Mucosa of gallbladder (tissue), 1 donor: ENCODE measurements around the gene GNG12. TPM values are rescaled to one million over a fixed set of nuclear protein-coding genes. Genes with fewer than 3 reads are reported as not detected.

ENCODE experiments used
- DNase-seq: peaks from one replicate; pipeline ENCODE4 v3.0.0-alpha.2; 2020; ENCODE audit warnings: low spot score
- total RNA-seq: library from RNA; stranded (reverse); gene quantifications from one replicate; pipeline ENCODE4 v1.2.1, GENCODE V29; 2021
- donor health status: DM: no; HTN: no; CAD: no.

Gene GNG12
- total RNA-seq = 89.9 TPM

DNA sequence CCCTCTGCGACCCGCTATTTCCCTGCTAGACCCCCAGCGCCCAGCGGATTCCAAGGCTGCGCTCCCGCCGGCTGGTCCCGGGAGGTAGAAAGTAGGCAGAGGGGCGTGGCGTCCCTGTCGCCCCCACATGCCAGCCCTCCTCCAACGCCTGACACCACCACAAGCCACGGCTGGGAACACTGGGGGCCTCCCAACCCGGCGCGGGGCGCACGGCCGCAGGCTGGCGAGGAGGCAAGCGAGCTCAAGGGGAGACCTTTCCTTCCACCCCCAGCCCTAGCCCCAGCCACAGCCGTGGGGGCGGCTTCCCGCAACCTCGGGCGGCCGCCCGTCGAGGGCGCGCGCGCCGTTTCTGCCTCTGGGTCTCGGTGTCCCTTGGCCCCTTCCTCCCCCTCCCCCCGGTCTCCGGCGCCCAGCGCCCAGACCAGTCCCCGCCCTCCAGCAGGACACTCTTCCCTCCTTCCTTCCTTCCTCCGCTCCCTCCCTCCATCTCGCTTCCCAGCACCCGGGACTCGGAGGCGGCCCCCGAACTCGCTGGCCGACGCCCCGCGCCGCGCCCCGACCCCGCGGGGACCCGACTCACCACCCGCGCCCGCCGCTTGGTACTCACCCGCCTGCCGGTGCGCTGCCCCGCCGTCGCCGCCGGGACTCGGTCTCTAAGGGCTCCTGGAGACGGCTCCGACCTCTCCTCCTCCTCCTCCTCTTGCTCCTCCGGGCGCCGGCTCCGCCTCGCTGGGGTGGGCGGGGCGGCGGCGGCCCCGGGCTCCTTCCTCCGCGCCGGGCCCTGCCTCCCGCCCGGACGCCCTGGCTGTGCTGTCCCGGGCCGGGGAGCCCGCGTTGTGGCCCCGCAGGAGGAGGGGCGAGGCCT, at the start of gene GNG12:
TSS of gene GNG12 (minus strand) at position 731 of the 865 bp plus-strand sequence. CDS start 125,781 bp downstream, outside the sequence.
- peak; percentile 69 for DNase-seq

DNA sequence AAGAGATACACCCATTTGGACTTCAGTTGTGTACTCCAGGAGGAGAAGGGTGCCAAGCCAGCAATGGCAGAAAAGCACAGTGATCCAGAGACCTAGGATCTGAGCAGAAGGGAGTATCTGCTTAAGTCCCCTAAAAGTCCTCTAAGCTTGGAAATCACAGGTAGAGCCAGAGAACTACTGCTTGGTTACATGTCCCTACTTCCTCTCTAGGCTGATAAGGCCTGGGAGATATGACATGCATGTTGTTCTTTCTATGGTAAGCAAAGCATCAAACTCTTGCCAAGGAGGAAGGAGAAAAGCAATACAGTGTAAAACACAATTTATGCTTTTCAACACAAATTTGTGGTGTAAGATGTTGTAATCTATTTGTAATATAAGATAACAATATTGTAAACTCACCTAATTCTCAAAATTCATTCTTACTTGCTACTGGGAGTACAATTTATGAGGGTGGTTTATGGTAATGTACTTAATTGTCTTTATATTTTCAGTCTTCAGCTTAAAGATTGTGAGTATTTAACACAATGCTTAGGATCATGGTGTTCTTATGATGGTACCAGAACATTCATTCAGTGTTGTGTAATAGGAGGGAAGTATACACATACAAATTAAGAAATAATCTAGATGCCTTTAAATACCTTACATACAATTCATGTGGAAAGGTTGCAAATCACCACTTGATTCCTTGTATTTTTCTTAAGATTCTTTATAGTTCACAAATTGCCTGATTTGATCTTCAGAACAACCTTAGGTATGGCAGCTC, 49.1 kb upstream of the GNG12 start:
- no peak for DNase-seq

DNA sequence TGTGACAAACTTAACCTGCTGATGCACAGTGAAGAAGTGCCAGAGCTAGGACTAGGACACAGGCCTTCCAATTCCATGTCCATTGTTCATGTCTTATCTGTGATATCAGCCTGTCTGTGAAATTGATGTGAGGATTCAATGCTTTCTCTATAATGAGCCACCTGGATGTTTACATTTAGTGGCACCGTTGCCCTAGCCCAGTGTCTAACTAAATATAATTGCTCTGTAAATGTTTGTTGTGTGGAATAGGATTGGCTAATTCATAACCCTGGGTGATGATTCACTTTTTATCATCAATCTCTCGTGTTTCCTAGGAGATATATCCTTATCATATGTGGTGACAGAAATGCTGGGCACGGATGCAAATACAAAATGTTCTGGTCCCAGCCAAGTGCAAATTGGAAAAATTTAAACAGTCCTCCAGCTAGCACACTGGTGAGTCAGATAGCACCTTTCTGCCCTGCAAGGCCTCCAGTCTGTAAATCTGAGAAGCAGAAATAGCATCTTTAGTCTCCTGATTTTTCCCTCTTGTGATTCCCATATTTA, 46.9 kb upstream of the GNG12 start:
- peak; percentile 13 for DNase-seq

DNA sequence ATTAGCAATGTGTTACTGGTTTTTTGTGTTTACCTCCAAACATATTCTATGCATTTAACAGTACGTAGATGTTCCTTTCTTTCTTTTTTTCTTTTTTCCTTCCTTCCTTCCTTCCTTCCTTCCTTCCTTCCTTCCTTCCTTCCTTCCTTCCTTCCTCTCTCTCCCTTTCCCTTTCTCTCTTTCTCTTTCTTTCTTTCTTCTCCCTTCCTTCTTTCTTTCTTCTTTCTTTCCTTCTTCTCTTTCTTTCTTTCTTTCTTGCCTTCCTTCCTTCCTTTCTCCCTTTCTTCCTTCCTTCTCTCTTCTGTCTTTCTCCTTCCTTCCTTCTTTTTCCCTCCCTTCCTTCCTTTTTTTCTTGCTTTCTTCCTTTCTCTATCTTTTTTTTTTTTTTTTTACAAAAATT, 46.2 kb upstream of the GNG12 start:
- DNase-seq = no peak

DNA sequence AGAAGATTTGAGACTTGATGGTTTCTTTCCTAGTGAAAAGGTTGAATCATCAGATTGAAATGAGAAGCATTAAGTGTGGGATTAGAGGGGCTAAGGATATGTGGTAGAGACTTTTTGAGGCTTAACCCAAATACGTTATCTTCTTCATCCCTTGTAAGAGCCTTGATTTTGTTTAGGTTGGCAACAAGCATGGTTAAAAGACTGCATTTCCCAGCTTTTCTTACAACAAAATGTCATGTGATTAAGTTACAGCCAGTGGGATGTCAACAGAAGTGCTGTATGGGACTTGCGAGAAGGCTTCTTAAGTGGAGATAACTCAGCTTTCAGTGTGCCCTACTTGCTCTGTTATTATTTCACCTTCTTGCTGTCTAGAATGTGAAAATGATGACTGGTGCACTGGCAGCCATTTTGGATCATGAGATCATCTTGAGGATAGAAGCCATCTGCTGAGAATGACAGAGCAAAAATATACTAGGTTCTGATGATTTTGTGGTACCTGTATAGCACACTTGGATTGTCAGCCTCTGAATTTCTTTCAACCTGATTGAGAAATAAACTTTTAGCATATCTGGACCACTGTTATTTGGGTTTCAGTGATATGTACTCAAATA, 41.3 kb upstream of the GNG12 start:
- no peak for DNase-seq

DNA sequence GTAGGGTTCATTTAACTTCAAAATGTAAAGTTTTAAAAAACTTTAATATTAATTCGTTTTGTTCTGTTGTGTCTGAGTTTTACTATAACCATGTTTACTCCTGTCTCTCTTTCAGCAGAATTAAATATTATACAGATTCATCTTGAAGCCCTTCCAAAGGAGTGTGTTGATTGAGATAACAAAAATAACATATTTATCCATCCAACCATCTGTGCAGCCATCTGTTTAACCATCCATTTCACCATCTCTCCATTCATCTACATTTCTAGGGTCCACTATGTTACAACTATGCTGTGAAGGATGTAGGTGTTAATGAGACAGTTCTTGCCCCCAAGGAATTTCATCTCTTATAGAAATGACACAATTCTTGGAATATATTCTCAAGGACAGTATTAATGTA, 36.0 kb upstream of the GNG12 start:
- DNase-seq = no peak

DNA sequence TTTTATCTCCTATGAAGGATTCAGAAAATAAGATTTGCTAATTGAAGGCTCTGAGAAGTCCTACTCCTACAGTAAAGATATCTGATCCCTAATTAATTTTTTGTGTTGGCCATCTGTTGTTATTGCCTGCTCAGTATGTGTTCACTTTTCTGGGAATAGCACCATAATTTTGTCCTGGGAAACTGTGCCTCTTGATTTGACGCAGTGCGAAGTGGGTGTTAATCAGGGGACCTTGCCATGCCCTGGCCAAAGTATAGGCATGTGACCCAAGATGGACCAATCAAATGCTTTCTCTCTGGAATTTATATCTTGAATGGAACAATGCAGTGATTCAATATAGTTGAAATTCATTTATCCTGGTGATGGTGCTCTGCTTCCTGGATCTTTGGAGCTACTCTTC, 30.4 kb upstream of the GNG12 start:
- DNase-seq = no peak

DNA sequence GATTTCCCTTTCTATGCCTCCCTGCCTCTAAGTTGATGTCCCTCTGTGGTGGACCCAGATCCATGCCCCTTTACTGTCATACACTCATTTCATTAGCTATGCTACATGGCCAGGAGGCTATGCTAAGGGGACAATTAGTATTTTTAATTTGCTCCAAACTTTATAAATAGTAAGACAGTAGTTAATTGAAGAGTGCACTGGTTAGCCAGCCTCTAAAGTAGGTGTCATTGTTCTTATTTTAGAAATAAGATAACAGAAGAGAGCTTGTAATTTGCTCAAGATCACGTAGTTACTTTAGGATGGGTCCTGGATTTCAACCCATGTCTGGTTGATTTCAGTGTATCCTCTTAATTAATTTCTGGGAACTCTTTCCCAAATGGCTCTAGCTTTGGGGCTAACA, 29.4 kb upstream of the GNG12 start:
- DNase-seq = no peak

DNA sequence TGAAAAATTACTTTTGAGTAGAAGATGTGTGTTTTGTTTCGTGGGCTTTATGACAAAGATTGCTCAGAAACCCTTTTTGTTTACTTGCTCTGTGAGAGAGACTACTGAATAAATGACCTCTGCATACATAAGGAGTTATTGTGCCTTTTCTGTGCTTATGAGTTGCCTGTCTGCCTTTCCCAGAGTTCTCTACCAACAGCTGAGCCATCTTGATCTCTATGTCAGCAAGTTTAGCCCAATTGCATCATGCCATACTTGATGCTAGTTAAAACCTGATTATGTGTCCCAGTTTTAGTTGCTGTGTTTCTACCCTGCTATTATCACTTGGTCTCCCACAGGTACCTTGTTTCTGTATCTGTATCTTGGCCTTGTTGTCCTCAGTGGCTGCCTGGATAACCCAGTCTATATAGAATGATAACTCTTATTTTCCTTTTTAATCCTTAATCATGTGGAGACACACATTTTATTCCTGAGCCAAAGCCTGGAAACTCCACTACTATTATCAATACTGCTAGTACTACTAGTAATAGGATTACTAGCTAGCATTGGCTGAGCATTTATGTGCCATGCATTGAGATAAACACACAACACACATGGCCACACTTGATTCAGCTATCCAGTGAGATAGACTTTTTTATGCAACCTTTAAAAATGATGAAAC, 28.7 kb upstream of the GNG12 start:
- no peak for DNase-seq

DNA sequence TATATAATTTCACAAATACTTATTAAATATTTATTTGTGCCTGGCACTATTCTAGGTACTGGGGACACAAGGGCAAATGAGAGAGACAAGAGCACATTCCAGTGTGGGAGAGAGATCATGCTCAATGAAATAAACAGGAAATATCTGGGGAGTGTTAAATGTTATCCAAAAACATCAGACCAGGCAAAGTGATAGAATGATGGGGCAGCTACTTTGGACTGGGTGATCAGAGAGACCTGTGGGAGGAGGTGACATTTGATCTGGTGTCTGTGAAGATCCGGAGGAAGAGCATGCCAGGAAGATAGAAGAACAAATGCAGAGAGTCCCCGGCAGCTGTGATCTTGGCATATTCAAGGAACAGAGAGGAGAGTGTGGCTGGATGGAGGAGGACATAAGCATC, 27.5 kb upstream of the GNG12 start:
- DNase-seq = no peak

DNA sequence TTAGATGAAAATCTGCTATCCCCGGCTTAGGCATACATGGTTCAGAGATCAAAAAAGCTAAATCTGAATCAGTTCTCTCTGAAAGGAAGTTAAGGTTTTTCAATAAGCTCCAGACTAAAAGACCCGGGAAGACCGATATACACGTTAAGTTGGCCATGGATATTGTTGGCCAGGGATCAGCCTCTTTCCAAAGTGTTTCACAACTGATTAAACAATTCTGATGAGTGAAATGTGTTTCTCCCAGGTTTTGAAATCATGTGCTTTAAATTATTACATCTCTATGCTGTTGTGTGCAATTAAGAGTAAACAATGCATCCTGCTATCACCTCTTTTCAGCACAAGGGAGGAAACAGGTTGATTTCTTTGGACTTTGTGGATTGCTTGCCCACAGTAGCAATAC, 23.7 kb upstream of the GNG12 start:
- DNase-seq = no peak

DNA sequence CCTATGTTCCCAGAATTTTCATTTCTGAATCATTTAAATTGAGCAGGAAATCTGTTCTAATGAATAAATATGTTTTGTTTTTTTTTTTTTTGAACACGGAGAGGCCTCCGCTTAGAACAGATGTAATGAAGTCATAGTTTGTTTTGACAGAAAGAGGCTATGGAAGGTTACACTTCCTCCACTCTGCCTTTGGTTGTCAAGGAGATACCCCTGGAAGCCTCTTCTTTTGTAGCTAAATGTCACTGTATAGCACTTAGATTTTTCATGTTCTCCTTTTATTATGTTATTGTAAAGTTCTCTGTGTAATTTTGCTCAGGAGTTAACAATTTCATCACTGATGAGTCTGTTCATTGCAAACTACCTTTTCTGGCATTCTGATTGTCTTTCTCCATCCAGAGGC, 22.7 kb upstream of the GNG12 start:
- no peak for DNase-seq

DNA sequence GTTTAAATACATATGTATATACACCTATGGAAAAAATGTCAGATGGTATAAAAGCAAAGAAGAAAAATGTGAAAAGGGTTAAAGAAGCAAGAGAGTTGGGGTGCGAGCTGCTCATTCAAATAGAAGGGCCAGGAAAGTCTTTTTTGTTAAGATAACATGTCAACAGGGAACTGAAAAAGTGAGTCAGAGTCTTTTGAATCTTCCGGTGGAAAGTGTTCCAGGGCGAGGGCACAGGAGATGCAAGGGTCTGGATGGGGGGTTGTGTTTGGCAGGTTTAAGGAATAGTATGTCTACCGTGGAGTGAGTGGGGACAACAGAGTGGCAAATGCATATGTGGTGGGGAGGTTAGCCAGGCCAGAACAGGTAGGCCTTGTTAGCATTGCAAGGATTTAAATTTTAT, 22.2 kb upstream of the GNG12 start:
- DNase-seq = no peak

DNA sequence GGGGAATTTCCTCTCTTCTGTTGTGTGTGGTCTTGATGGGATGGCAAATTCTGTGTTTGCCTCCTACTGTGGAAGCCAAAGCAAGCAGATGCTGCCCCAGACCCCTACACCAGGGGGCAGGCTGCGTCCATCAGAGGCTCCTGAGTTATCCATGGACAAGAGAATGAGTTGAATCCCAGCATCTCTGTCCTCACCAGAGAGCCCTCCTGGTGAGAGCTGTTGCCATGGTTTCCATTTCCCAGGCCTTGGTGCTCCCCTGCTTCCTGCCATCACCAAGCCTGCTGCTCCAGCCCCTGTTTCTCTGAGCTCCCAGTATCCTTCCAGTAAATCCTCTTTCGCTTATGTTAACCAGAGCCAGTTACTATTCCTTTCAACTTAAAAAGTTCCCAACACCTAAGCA, 20.4 kb upstream of the GNG12 start:
- DNase-seq = peak; percentile 65

DNA sequence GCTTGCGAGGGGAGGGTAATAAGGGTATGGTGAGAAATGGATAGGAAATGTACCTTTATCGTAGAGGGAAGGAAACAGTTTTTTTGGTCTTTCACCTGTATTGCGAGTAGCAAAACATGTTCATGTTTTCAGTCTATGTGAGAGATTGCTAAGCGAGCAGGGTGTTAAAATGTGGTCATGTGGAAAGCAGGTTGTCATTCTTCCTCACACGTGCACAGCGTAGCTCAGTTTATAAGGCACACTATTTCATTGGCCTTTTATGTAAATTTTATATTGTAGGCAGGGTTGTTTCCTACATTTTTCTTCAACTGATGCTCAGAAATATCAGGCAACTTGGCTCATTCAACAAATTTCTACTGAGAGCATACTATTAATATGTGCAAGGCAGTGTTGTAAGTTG, 18.5 kb upstream of the GNG12 start:
- no peak for DNase-seq

DNA sequence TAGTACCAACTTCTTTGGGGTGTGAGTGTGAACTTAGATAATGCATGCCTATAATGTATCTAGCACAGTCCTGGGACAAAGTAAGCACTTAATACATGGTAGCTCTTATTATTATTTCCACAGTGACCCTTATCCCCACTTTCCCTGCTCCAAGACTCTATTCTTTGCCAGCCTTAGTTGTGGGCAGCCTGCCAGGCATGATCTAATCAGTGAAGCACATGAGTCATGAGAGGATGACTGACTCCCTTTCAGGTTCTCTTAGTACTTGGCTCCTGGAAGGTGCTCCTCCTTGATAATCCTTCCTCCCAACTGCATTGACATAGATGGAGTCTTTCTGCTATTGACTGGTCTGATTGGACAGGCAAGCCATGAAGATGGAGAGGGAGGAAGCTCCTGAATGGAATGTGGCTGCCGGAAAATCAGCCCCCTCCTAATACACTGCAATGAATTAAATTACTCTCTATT, 17.4 kb upstream of the GNG12 start:
- peak; percentile 75 for DNase-seq

DNA sequence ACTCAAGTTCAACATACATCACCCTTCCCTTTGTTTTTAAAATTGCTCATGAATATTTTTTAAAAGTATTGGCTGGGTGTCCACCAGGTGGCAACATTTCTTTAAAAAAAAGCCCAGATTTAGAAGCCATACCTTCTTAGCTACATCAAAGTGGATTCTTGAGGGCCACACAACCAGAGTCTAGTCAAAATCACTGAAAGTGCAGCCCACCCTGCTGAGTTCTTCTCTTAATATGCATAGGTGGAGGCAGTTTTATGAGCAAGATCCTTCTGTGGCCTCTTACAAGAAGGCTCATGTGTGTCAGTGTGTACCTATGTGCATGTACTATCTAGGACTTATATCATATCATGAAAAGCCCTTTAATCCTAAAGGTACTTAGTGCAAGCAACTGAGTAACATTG, 16.9 kb upstream of the GNG12 start:
- DNase-seq = no peak

DNA sequence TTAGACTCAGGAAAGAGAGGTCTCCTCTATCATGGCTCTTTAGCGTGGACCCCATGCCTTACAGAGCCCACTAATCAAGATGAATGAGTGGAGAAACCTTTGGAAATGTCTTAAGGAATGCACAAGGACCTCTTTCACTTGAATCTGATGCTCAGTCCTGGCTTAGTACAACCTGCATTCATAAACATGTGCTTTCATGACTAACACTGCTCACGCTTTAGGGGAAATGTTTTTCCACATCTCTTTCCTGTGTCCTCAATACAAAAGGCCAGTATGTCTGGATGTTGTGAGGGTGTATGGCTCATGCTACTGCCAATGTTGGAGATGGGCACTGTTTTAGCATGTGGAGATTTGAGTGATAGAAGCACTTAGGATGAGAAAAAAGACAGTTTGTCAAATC, 14.2 kb upstream of the GNG12 start:
- no peak for DNase-seq

DNA sequence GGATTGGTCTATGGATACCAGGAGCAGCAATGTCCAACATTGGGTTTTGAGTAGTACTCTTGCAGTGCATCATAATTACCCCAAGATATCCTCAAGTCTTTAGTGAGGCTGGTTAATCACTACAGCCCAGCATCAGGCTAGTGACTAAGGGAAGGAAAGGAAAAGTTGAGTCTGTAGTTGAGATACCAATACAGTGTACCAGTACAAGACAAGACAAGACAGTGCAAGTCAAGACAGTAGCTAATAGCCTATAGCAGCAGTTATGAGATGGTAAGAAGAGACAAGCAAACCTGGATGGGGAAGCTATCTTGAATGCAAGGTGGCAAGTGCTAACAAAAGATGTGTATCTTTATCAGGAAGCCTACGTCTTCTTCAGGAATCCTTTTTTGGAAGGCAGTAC, 13.3 kb upstream of the GNG12 start:
- DNase-seq = no peak

DNA sequence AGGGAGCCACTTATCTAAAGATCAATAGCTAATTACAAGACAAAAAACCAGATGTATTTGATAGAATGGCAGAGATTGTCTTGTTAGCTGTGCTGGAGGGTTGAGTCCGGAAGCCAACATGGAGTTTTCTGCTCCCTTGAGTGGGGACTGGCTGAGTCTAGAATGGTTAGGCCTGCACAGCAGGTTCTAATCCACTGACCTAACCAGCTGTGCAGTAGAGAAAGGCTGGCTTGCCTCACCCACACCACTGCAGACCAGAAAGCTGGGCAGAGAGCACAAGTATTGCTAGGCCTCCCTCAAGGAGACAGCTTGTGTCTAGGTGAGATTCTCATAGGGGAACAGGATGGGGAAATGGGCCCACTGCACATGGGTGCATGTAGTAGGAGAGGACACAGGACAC, 11.7 kb upstream of the GNG12 start:
- DNase-seq = no peak

DNA sequence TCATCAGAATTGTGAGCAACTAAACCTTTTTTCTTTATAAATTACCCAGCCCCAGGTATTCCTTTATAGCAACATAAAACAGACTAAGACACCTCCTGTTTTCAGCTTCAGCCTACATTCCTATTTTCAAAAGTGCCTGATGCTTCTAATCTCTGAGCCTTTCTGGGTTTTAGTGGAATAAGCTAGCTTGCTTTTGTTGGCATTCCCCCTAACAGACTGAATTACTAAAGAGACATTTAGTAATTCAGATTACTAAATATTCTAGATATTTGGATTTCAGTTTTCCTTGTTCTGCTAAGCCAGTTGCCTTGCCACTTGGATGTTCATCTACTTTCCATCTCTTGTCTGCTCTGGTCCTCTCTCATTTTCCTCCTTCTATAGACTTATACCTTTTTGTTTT, 10.5 kb upstream of the GNG12 start:
- no peak for DNase-seq

DNA sequence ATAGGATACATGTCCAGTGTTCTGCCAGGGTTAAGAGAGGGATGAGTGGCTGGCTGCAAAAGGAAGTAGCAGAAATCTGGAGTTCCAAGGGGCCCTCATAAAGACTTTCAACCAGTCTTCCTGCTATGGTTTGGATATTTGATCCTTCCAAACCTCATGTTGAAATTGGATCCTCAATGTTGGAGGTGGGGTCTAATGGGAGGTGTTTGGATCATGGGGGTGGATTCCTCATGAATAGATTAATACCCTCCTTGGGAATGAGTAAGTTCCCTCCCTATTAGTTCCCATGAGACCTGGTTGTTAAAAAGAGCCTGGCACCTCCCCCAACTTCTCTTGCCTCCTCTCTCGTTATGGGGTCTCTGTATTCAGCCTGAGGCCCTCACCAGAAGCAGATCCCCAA, 10.1 kb upstream of the GNG12 start:
- DNase-seq = no peak
